Amniotic stem cell (primary cell): ENCODE measurements around the gene MYO1F.
A peak's percentile ranks its signal among the peaks of the same experiment; 100 is the strongest.
"Not testable (repeated sequence)": the region's sequence is repeated elsewhere in the genome, so short reads cannot be mapped to it uniquely, and the experiment has no call there.

Experiments used
- DNase-seq: peaks from one replicate; lab custom pipeline; 2025; lab: John Stamatoyannopoulos, UW

Gene MYO1F

GRCh38 chr19:8517551-8518442, 59.4 kb downstream of the MYO1F start:
- no peak for DNase-seq

DNA sequence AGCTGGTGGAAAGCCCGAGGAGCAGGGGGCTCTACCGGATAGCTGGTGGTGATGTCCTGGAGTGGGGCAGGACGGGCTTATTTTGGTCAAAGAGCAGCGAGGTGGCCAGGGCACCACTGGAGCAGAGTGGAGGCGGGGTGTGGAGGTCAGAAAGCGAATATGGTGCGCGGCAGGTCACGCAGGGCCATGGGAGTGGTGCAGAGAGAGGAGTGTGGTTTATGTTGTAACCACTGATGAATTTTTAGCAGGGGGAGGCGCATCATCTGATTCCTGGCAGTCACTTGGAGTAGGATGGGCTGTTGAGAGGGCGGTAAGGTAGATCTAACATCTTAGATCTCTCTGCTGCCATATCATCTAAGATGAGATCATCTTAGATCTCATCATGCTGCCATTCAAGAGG, 61.9 kb downstream of the MYO1F start:
- DNase-seq: no peak

DNA sequence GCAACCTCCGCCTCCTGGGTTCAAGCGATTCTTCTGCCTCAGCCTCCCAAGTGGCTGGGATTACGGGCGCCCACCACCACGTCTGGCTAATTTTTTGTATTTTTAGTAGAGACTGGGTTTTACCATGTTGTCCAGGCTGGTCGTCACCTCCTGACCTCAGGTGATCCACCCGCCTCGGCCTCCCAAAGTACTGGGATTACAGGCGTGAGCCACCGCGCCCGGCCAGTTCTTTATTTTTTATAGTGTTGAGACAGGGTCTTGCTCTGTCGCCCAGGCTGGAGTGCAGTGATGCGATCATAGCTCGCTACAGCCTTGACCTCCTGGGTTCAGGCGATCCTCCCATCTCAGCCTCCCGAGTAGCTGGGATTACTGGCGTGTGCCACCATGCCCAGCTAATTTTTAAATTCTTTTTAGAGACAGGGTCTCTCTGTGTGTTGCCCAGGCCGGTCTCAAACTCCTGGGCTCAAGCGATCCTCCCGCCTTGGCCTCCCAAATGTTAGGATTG, 62.7 kb downstream of the MYO1F start:
- DNase-seq: not testable (repeated sequence)

- DNase-seq: peak; percentile 96
Observed at GRCh38 chr19:8513687-8514504, 63.3 kb downstream of the MYO1F start, which contains the start of gene ZNF414. TSS of gene ZNF414 (minus strand) at chr19:8514167. CDS start at chr19:8514046, 121 bp downstream.

DNA sequence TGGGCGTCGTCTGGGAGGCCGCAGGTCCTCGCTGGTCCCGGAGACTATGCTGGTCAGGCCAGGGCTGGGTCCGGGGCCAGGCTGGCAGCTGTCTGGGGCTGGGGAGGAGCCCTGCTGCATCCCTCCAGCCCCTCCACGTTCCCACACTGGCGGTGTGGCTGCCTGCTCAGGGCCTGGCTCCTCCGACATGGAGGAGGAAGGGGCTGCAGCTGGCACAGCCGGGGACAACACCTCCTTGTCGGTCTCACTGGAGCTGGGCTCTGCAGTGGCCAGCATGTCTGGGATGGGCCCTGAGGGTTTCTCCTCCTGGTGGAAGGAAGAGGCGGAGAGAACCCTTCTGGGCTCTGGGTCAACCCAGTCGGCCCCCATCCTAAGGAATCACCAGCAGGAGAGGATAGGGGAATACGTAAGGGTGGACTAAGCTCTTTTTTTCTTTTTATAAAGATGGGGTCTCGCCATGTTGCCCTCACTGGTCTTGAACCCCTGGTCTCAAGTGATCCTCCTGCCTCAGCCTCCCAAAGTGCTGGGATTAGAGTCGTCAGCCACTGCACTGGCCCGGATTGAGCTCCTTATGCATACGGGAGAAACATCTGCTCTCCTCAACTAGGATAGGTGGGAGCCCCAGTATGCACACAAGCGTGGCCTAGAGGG, 64.1 kb downstream of the MYO1F start:
- no peak for DNase-seq

- no peak for DNase-seq
Observed at GRCh38 chr19:8512115-8512967, 64.9 kb downstream of the MYO1F start.

DNA sequence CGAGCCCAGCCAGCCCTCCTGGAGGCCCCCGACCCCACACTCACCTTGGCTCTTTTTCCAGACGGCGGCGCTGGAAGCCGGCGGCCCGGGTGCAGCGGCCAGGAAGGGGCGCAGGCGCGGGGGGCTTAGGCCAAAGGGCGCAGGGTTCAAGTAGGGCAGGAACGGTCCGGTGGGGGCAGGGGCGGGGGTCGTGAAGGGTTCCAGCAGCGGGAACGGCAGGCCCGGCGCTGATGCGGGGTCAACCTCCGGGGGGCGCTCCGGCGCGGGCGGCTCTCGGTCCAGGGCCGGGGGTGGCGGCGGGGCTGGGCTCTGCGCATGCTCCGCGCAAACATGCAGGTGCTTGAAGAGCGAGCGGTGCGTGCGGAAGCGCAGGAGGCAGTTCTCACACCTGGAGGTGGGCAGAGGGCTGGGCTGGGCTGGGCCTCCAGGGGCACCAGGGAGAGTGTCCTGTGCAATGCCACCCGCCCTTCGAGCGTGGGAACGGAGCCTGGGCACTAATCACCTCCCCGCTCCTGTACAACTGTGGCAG, 65.6 kb downstream of the MYO1F start:
- no peak for DNase-seq

DNA sequence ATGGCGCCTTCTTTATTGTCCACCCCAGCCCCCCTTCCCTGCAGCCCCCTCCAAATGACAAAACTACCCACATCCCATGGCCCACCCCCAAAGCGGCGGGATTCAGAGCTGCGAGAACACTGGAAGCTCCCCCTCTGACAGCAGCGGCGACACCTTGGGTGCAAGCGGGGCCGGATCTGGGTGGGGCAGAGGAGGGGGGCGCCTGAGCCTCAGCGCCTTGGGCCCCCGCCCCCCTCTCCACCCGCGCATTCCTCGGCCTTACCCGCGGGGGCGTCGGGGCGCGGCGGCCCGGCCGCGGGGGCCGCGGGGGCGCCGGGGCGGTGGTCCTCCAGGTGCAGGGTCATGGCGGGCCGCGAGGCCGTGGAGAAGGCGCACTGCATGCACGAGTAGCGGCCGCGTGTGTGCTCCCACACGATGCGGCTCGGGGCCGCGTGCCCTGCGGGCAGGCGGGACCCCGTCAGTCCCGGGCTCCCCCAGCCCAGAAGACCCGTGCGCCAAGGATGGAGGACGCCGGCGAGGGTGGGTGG, 66.6 kb downstream of the MYO1F start:
- no peak for DNase-seq

GRCh38 chr19:8506402-8506957, 70.8 kb downstream of the MYO1F start:
- DNase-seq: no peak

GRCh38 chr19:8505680-8506401, 71.4 kb downstream of the MYO1F start:
- DNase-seq: peak; percentile 33

DNA sequence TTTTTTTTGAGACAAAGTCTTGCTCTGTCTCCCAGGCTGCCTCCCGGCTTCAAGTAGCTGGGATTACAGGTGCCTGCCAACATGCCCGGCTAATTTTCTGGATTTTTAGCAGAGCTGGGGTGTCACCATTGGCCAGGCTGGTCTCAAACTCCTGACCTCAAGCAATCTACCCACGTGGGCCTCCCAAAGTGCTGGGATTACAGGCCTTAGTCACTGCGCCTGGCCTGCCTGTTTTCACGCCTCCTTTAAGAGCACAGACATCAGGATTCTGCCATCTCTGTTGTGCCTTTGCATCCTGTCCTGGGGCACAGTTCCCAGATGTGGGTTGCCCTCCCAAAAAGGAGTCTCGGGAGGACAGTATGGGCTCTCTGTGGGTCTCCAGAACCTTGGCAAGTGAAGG, 72.3 kb downstream of the MYO1F start:
- no peak for DNase-seq

- DNase-seq: no peak
Observed at GRCh38 chr19:8504171-8504570, 73.1 kb downstream of the MYO1F start.

DNA sequence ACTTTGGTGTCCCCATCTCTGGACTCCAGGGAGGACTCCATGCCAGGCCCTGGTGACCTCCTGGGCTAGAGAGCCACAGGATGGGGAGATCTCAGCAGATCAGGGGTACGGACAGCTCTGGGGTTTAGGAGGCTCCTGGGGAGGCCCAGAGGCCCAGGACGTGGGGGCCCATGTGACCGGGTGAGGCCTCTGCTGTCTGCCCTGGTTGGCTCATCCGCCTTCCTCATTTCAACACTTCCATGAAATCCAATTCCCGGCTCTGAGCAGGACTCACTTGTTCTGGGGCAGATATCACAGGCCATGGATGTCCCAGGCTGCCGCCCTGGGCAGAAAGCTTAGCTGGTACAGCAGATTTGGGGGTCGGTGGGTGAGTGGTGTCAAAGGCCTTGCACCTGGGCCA, 73.7 kb downstream of the MYO1F start:
- no peak for DNase-seq

GRCh38 chr19:8501981-8502380, 75.3 kb downstream of the MYO1F start:
- DNase-seq: no peak

DNA sequence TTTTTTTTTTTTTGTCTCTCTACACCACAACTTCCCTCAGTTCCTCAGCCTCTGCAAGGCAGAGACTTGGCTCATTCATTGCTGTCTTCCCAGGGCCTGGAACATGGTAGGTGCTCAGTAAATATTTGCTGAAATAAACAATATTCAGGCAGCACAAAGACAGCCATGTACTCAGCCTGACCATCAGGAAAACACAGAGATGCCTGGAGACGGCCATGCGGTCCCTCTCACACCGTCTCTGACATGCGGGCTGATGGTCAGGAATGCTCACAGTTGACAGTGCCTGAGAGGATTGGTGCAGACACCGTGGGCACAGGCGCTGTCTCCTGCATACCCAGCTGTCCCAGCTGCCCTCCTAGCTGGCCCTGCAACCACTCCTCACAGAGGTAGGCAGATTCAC, 75.7 kb downstream of the MYO1F start:
- no peak for DNase-seq

- no peak for DNase-seq
Observed at GRCh38 chr19:8500158-8500557, 77.1 kb downstream of the MYO1F start.

GRCh38 chr19:8499048-8499833, 78.0 kb downstream of the MYO1F start:
- no peak for DNase-seq

GRCh38 chr19:8498295-8498694, 78.9 kb downstream of the MYO1F start:
- DNase-seq: no peak

DNA sequence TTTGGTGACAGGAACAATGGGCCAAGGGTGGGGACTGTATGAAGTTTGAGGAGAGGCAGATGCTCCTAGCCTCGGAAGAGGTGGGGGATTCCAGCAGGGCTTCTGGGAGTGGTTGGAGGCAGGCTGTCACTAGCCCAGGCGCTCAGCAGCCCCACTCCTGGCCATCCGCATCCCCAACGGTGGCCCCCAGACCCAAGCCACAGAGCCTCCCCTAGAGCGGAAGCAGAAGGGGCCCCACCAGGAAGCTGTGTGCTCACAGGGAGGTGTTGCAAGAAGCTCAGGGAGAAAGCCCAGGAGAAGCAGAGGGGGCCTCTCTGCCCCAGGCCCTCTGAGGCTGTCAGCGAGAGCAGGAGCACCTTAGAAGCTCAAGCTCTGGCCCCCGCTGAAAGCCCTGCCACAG, 83.1 kb downstream of the MYO1F start:
- no peak for DNase-seq
